Osteoblast (primary cell): ENCODE results near the gene SNX20. TPM values are rescaled to one million over a fixed set of nuclear protein-coding genes. Genes with fewer than 3 reads are reported as not detected.
A peak's percentile ranks its signal among the peaks of the same experiment; 100 is the strongest.

Experiments used
- DNase-seq: peaks from one replicate; pipeline ENCODE4 v3.0.0; 2011; ENCODE audit warnings: low spot score, mixed read lengths; ENCODE audit not compliant: insufficient read length; ENCODE audit errors: missing footprints
- H2AFZ ChIP-seq: 2 replicates; pipeline ENCODE4 v1.6.0; 2011; ENCODE audit warnings: mild to moderate bottlenecking, low read length
- H3K27ac ChIP-seq: 2 replicates; pipeline ENCODE4 v1.5.1; 2011; ENCODE audit warnings: mild to moderate bottlenecking, low read depth, low read length, moderate library complexity
- H3K27me3 ChIP-seq: 2 replicates; pipeline ENCODE4 v1.6.0; 2012; ENCODE audit warnings: mild to moderate bottlenecking, control low read depth, inconsistent platforms, low read length, moderate library complexity; ENCODE audit not compliant: insufficient read depth
- H3K36me3 ChIP-seq: 2 replicates; pipeline ENCODE4 v1.5.1; 2011; ENCODE audit warnings: mild to moderate bottlenecking, low read length, control low read depth, moderate library complexity; ENCODE audit not compliant: insufficient read depth
- H3K4me1 ChIP-seq: 2 replicates; pipeline ENCODE4 v1.5.1; 2011; ENCODE audit warnings: mild to moderate bottlenecking, low read length, control low read depth, moderate library complexity; ENCODE audit not compliant: insufficient read depth
- H3K4me2 ChIP-seq: 2 replicates; pipeline ENCODE4 v1.6.0; 2011; ENCODE audit warnings: mild to moderate bottlenecking, low read length; ENCODE audit not compliant: insufficient read depth
- H3K4me3 ChIP-seq: fragments of 200-600 bp; sonication (generic); 3 replicates; pipeline ENCODE4 v1.5.1; 2012; ENCODE audit warnings: mild to moderate bottlenecking, low read length, inconsistent platforms; ENCODE audit not compliant: insufficient read depth
- H3K79me2 ChIP-seq: 2 replicates; pipeline ENCODE4 v1.6.0; 2012; ENCODE audit warnings: mild to moderate bottlenecking, low read length, control low read depth, inconsistent platforms; ENCODE audit not compliant: insufficient read depth
- H3K9me3 ChIP-seq: 2 replicates; pipeline ENCODE4 v1.5.1; 2011; ENCODE audit warnings: low read depth, low read length, control low read depth
- H4K20me1 ChIP-seq: 2 replicates; pipeline ENCODE4 v1.6.0; 2012; ENCODE audit warnings: mild to moderate bottlenecking, low read length, control low read depth; ENCODE audit not compliant: insufficient read depth
- total RNA-seq: library from RNA; depleted of rRNA; stranded (reverse); fragments of >200 nt; gene quantifications from 2 replicates; pipeline ENCODE4 v1.2.3, GENCODE V29; 2012
- TF ChIP-seq, protein P1 (sequence below): IDR thresholded peaks from 2 replicates; pipeline ENCODE4 v1.5.1; 2011; ENCODE audit warnings: mild to moderate bottlenecking, low read depth, low read length, moderate library complexity; ENCODE audit errors: extremely low read depth

The SNX20 gene
- total RNA-seq, 1 donor = not detected

GRCh38 chr16:50678531-50678930, 2.6 kb downstream of the SNX20 start:
- H3K9me3 ChIP-seq = no peaks in the 10 kb centered on the region
- no peak for DNase-seq
- H3K4me2 ChIP-seq = no peak overlapping the region
- no peak overlapping the region for H2AFZ ChIP-seq
- peaks cover 2% of the 10 kb centered on the region for H3K27me3 ChIP-seq
- TF ChIP-seq, protein P1, sequence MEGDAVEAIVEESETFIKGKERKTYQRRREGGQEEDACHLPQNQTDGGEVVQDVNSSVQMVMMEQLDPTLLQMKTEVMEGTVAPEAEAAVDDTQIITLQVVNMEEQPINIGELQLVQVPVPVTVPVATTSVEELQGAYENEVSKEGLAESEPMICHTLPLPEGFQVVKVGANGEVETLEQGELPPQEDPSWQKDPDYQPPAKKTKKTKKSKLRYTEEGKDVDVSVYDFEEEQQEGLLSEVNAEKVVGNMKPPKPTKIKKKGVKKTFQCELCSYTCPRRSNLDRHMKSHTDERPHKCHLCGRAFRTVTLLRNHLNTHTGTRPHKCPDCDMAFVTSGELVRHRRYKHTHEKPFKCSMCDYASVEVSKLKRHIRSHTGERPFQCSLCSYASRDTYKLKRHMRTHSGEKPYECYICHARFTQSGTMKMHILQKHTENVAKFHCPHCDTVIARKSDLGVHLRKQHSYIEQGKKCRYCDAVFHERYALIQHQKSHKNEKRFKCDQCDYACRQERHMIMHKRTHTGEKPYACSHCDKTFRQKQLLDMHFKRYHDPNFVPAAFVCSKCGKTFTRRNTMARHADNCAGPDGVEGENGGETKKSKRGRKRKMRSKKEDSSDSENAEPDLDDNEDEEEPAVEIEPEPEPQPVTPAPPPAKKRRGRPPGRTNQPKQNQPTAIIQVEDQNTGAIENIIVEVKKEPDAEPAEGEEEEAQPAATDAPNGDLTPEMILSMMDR = no peak
- no peaks in the 10 kb centered on the region for H3K79me2 ChIP-seq
- no peaks in the 10 kb centered on the region for H4K20me1 ChIP-seq
- no peak overlapping the region for H3K27ac ChIP-seq
- no peak overlapping the region for H3K4me3 ChIP-seq
- no peaks in the 10 kb centered on the region for H3K36me3 ChIP-seq
- no peaks in the 10 kb centered on the region for H3K4me1 ChIP-seq

- Histone ChIP-seq H3K36me3 (no peaks in the 10 kb centered on the region), H3K4me1 (no peaks in the 10 kb centered on the region), H2AFZ (no peak overlapping the region), H3K4me3 (no peak overlapping the region), H3K27ac (no peak overlapping the region), H3K9me3 (peaks cover 2% of the 10 kb centered on the region), H3K79me2 (no peaks in the 10 kb centered on the region), H4K20me1 (no peaks in the 10 kb centered on the region), H3K27me3 (peaks cover 2% of the 10 kb centered on the region), H3K4me2 (no peak overlapping the region)
- TF ChIP-seq, protein P1 = peak; percentile 34
- peak; percentile 80 for DNase-seq
Observed at GRCh38 chr16:50677351-50677750, 3.8 kb downstream of the SNX20 start.

DNA sequence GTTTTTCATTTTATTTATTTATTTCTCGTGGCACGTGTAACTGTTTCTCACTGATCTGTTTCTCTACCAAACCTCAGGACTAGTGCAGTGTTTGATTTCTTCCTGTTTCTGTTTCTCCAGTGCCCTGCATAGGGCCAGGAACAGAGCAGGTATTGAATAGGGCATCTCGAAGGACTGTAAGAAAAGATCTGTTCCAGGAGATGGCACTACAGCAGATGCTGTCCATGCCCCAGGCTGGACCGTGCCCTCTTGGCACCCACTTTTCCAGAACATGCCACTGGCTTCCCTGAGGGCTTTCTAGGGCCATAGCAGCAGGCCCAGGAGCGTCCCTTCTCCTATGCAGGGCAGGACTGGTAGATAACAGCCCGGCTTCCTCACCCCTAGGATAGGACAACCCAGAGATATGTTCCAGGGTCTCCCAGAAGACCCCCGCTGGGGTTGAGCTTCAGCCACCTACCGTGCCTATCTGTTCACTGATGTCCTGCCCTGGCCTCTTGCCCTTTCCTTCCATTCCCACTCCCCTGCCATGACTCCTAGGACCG, 4.4 kb downstream of the SNX20 start:
- Histone ChIP-seq H2AFZ (no peak overlapping the region), H3K4me3 (no peak overlapping the region), H3K9me3 (peaks cover 7% of the 10 kb centered on the region), H3K79me2 (no peaks in the 10 kb centered on the region), H3K36me3 (no peaks in the 10 kb centered on the region), H4K20me1 (no peaks in the 10 kb centered on the region), H3K27ac (no peak overlapping the region), H3K4me2 (no peak overlapping the region), H3K27me3 (peaks cover 2% of the 10 kb centered on the region), H3K4me1 (no peaks in the 10 kb centered on the region)
- DNase-seq = peak; percentile 57
- TF ChIP-seq, protein P1 = no peak

- Histone ChIP-seq H4K20me1 (no peaks in the 10 kb centered on the region), H3K27me3 (peaks cover 2% of the 10 kb centered on the region), H3K36me3 (no peaks in the 10 kb centered on the region), H3K4me1 (no peaks in the 10 kb centered on the region), H3K4me2 (no peak overlapping the region), H3K27ac (no peak overlapping the region), H3K9me3 (peaks cover 12% of the 10 kb centered on the region), H3K4me3 (no peak overlapping the region), H2AFZ (no peak overlapping the region), H3K79me2 (no peaks in the 10 kb centered on the region)
- TF ChIP-seq, protein P1 = no peak
- peak; percentile 85 for DNase-seq
Observed at GRCh38 chr16:50675686-50676610, 5.2 kb downstream of the SNX20 start.
